ENCODE data around the gene MPG.
A peak's percentile ranks its signal among the peaks of the same experiment; 100 is the strongest.

DNA sequence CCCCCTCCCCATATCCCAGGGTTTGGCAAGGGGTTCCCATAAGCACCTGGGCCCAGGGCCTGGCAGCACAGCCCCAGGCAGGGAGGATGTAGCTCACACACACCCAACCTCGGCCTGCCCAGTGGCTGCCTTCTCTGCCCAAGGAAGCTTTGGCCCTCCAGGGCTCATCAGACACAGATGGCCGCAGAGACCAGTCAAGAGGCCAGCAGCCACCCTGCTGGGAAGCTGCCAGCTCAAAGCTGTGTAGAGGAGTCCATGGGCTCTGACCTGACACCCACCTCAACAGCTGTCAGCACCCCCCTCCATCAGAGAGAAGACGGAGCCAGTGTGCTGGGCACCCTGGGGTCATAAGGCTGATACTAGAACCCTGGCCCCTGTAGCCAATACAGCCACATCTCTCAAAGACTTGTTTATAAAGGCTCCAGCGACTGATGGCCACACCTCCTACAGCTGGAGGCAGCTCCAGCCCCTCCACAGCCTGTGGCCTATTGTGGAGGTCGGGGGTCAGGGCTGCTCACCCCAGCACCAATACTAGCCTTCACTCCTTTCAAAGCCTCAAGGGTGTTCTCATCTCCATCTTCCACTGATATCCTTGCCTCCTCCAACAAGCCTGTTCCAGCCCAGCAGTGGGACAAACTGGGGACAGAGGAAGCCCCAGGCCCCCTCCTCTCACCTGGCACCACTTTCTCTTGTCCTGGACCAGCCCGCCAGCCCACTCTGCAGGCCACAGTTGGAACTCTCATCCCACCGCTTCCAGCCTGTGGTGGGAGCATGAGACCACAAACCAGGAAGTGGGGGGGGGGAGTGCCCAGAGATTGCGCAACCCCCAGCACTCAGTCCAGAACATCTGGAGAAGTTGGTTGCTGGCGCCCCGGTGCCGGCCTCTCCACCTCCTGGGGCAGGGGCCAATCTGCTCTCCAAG, 2.2 kb upstream of the MPG start:
- TF ChIP-seq, protein P1, sequence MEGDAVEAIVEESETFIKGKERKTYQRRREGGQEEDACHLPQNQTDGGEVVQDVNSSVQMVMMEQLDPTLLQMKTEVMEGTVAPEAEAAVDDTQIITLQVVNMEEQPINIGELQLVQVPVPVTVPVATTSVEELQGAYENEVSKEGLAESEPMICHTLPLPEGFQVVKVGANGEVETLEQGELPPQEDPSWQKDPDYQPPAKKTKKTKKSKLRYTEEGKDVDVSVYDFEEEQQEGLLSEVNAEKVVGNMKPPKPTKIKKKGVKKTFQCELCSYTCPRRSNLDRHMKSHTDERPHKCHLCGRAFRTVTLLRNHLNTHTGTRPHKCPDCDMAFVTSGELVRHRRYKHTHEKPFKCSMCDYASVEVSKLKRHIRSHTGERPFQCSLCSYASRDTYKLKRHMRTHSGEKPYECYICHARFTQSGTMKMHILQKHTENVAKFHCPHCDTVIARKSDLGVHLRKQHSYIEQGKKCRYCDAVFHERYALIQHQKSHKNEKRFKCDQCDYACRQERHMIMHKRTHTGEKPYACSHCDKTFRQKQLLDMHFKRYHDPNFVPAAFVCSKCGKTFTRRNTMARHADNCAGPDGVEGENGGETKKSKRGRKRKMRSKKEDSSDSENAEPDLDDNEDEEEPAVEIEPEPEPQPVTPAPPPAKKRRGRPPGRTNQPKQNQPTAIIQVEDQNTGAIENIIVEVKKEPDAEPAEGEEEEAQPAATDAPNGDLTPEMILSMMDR (IDR thresholded peaks at IDR 0.05): peak in 1 of 4 experiments; percentile 14
- no peak for TF ChIP-seq POLR2AphosphoS5 (IDR thresholded peaks at IDR 0.05)
